Measurements from ENCODE around the gene BUD23.

GRCh38 chr7:73650524-73650923 is 32.9 kb upstream of the BUD23 start:
- TF ChIP-seq CTCF (IDR thresholded peaks at IDR 0.05) (no peak), POLR2A (IDR thresholded peaks at IDR 0.05) (no peak)
